NCI-H2171 (cell line): ENCODE measurements around the gene GAS6.
A peak's percentile ranks its signal among the peaks of the same experiment; 100 is the strongest.

Experiments used
- DNase-seq: peaks from one replicate; lab custom pipeline; 2025; lab: John Stamatoyannopoulos, UW

GAS6 gene

GRCh38 chr13:113819731-113820715, 43.9 kb downstream of the GAS6 start:
- DNase-seq: no peak

GRCh38 chr13:113819341-113819730, 44.5 kb downstream of the GAS6 start:
- DNase-seq: no peak

GRCh38 chr13:113818700-113819295, 45.1 kb downstream of the GAS6 start:
- DNase-seq: no peak

GRCh38 chr13:113817860-113818691, 45.8 kb downstream of the GAS6 start:
- no peak for DNase-seq

- peak; percentile 71 for DNase-seq
Observed at GRCh38 chr13:113816946-113817859, 46.7 kb downstream of the GAS6 start.

GRCh38 chr13:113816254-113816929, 47.5 kb downstream of the GAS6 start:
- DNase-seq: no peak

- DNase-seq: no peak
Observed at GRCh38 chr13:113815151-113816058, 48.5 kb downstream of the GAS6 start.

GRCh38 chr13:113814435-113814821, 49.4 kb downstream of the GAS6 start:
- DNase-seq: no peak

- DNase-seq: no peak
Observed at GRCh38 chr13:113813749-113814434, 50.0 kb downstream of the GAS6 start.

- DNase-seq: no peak
Observed at GRCh38 chr13:113813070-113813748, 50.7 kb downstream of the GAS6 start.

GRCh38 chr13:113812178-113813040, 51.5 kb downstream of the GAS6 start:
- DNase-seq: no peak

- DNase-seq: no peak
Observed at GRCh38 chr13:113811081-113811928, 52.6 kb downstream of the GAS6 start.

GRCh38 chr13:113810640-113811039, 53.2 kb downstream of the GAS6 start:
- no peak for DNase-seq

GRCh38 chr13:113809934-113810333, 53.9 kb downstream of the GAS6 start:
- peak; percentile 82 for DNase-seq

- DNase-seq: no peak
Observed at GRCh38 chr13:113808058-113808834, 55.6 kb downstream of the GAS6 start.

- no peak for DNase-seq
Observed at GRCh38 chr13:113806526-113806925, 57.4 kb downstream of the GAS6 start.
